HG03439 (cell line): ENCODE results near the gene IER3.
"Not testable (repeated sequence)": the region's sequence is repeated elsewhere in the genome, so short reads cannot be mapped to it uniquely, and the experiment has no call there.

Experiments
- ATAC-seq: cut with Tn5 transposase; IDR thresholded peaks from one replicate; pipeline ENCODE4 v1.9.1; 2021; ENCODE audit warnings: mild to moderate bottlenecking, moderate library complexity; ENCODE audit not compliant: unreplicated experiment

The IER3 gene

GRCh38 chr6:30769088-30769852 is 24.9 kb upstream of the IER3 start:
- ATAC-seq, result no peak

- no peak for ATAC-seq
These were observed 24.3 kb upstream of the IER3 start for GRCh38 chr6:30768634-30769087.

GRCh38 chr6:30767944-30768301 is 23.6 kb upstream of the IER3 start:
- ATAC-seq, result no peak

GRCh38 chr6:30767158-30767943 is 23.0 kb upstream of the IER3 start:
- ATAC-seq, result peak; percentile 65

- no peak for ATAC-seq
These were observed 22.3 kb upstream of the IER3 start for GRCh38 chr6:30766461-30767157.

- ATAC-seq, result not testable (repeated sequence)
These were observed 21.1 kb upstream of the IER3 start for GRCh38 chr6:30765495-30765894.

GRCh38 chr6:30764490-30765043 is 20.2 kb upstream of the IER3 start:
- ATAC-seq, result not testable (repeated sequence)

- no peak for ATAC-seq
These were observed 19.5 kb upstream of the IER3 start for GRCh38 chr6:30763618-30764489.

GRCh38 chr6:30763155-30763617 is 18.8 kb upstream of the IER3 start:
- ATAC-seq, result no peak

GRCh38 chr6:30761791-30762429 is 17.6 kb upstream of the IER3 start:
- no peak for ATAC-seq

GRCh38 chr6:30760549-30760948 is 16.2 kb upstream of the IER3 start:
- no peak for ATAC-seq

GRCh38 chr6:30759575-30760239 is 15.4 kb upstream of the IER3 start:
- ATAC-seq, result no peak

- ATAC-seq, result no peak
These were observed 13.0 kb upstream of the IER3 start for GRCh38 chr6:30757261-30757904.

- not testable (repeated sequence) for ATAC-seq
These were observed 12.2 kb upstream of the IER3 start for GRCh38 chr6:30756405-30757003.

- no peak for ATAC-seq
These were observed 10.3 kb upstream of the IER3 start for GRCh38 chr6:30754631-30755030.

- no peak for ATAC-seq
These were observed 8.0 kb upstream of the IER3 start for GRCh38 chr6:30752157-30752927.

GRCh38 chr6:30750379-30750668 is 6.0 kb upstream of the IER3 start:
- no peak for ATAC-seq
